ENCODE measurements around the gene KPNA3. TPM values are rescaled to one million over a fixed set of nuclear protein-coding genes. Genes with fewer than 3 reads are reported as not detected.

KPNA3 gene, protein sequence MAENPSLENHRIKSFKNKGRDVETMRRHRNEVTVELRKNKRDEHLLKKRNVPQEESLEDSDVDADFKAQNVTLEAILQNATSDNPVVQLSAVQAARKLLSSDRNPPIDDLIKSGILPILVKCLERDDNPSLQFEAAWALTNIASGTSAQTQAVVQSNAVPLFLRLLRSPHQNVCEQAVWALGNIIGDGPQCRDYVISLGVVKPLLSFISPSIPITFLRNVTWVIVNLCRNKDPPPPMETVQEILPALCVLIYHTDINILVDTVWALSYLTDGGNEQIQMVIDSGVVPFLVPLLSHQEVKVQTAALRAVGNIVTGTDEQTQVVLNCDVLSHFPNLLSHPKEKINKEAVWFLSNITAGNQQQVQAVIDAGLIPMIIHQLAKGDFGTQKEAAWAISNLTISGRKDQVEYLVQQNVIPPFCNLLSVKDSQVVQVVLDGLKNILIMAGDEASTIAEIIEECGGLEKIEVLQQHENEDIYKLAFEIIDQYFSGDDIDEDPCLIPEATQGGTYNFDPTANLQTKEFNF
- 26.9 to 29.7 TPM (median 27.4 TPM) in 5 replicates for total RNA-seq (2022; extraction: Qiagen RNA extraction)

DNA sequence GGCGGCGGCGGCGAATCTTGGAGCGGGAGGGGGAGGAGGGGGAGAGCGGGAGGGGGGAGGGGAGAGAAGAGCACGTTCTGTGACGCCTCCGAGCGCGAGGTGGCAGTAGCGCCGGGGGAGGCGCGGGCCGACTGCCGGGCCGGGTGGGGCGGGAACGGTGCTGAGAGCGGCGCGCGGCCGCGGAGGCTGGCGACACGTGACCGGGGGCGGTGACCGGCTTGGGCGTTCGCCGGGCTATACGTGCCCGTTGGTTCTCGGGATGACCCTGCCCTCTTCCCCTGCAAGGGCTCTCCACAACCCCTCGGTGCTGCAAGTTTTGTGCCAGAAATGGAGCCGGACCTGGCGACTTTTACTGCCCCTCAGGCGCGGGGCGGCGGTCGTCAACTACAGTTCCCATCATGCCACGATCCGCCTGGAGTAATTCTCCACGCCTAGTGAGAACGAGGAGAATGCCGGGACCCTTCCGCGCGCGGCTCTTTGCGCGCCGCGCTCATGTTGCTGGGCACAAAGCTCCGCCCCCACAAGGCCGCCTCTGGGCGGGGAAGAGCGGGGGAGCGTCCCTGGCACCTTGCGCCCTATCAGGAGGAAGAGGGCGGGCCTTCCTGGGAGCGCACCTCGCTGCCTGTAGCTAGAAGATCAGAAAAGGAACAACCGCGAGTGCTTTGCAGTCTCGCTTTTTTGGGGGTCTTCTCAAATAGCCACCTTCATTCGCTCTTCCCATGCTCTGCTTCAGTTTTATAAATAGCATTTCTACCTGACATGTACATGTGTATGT is at the start of gene KPNA3:
KPNA3 (minus strand) TSS at position 133 of the 775 bp plus-strand sequence. CDS start 176 bp downstream, outside the sequence.

DNA sequence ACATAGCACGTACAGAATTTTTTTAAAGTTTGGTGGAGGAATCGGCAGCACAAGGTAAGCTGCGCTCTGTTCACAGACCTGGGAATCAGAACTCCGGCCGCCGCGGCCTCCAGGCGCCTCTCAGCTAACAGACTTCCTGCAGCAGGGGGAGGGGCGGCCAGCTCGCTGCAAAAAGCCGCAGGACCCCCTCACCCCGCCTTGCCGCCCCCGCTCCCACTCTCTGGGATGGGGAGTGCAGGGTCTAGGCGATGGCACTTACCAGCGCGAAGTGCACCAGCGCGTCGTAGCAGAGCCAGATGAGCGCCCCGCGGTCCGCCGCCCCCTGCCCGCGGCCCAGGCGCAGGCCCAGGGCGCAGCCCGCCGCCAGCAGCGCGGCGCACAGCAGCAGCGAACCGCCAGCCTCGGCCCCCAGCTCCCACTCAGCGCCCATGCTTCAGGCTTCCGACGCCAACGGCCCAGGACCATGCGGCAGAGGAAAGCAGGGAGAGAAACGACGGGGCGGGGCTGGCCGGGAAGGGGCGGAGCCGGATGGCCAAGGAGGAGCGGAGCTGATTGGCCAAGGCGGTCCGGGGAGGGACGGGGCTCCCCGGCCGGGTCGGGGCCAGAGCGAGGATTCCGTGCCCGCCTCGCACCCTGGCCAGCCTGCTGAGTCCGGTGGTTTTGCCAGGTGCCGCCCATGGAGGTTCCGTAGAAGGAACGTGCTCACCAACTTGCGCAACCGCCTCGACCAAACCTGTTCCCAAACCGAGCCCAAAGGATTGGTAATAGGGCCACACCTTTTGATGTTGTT is 101.3 kb downstream of the KPNA3 start, which contains the start of gene EBPL:
EBPL (minus strand) TSS at position 492 of the 790 bp plus-strand sequence; CDS start at position 430, 62 bp downstream.

Other genes with a start within 250 kb of the KPNA3 start
- gene RCBTB1, start 207.1 kb downstream of the KPNA3 start, total RNA-seq (2022; extraction: Qiagen RNA extraction): 7.9 to 9.4 TPM (median 9.0 TPM) in 5 replicates
- not detected in 5 replicates for gene ARL11, start 164.2 kb downstream of the KPNA3 start, total RNA-seq (2022; extraction: Qiagen RNA extraction)
- 51.0 to 74.3 TPM (median 68.5 TPM) in 5 replicates for gene EBPL, start 101.2 kb downstream of the KPNA3 start, total RNA-seq (2022; extraction: Qiagen RNA extraction)
- 9.6 to 12.0 TPM (median 9.8 TPM) in 5 replicates for gene SPRYD7, start 143.7 kb upstream of the KPNA3 start, total RNA-seq (2022; extraction: Qiagen RNA extraction)
- 13.2 to 15.2 TPM (median 14.4 TPM) in 5 replicates for gene TRIM13, start 204.4 kb upstream of the KPNA3 start, total RNA-seq (2022; extraction: Qiagen RNA extraction)
- gene KCNRG, start 222.8 kb upstream of the KPNA3 start, total RNA-seq (2022; extraction: Qiagen RNA extraction): 0.29 to 0.78 TPM (median 0.52 TPM) in 5 replicates